NOMO-1 (cell line): ENCODE results near the gene STMN1.

Experiments
- DNase-seq, 2 experiments: peaks; one replicate each; lab custom pipeline; 2025; ENCODE audit not compliant: unreplicated experiment in 2 of 2; lab: John Stamatoyannopoulos, UW

STMN1 gene

DNA sequence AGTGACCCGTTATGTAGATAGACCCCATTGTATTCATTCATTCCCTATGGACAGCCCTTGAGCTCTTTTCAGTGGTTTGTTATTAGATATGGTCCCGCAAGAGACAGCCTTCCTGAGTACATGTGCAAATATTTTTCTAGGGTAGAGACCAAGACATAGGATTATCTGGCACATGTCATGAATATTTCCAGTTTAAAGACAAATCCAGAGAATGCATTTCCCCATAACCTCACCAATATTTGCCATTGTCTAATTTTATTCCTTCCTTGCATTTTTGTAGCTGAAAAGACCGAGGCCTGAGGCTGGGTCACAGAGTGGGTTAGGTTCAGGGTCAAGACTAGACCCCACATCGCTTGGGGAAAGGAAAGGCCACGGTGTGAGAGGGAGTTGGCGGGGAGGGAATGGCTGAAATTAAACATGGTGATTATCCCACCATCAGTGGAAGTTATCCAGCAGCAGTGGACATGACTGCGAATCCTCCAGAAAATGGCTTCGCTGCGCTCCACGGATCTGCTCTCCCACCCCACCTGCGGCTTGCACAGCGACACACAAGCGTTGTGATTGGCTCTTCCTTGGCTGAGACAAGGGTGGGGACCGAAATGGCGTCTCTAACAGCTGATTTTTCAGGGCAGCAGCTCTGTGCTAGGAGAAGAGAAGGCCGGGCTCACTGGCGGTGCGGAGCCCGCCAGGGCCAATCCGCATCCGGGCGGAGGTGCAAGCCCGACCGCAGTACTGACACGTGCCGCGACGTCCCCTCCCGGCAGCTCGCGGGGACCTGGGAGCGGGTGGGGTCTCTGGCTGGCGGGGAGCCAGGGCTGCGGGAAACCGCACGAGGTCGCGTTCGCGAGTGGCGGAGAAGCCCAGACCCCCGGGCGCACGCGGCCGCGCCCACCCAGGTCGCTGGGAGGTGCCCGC, 16.1 kb upstream of the STMN1 start:
- peak; percentile 48 to 76 for DNase-seq

DNA sequence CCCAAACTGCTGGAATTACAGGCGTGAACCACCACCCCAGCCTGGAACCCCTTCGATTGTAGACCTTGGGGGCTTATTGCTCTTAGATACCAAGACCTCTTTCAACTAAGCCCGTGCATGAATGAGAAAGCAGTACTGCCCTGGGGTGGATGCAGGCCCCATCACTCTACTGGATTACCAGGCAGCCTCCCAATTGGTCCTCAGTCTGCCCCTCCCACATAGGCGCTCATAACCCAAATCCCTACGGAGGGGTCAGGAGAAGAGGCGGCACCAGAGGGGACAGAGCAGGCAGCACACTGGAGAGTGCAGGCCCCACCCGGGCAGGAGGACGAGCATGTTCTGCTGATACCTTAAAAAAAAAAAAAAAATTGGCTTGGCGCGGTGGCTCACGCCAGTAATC, 12.4 kb upstream of the STMN1 start:
- DNase-seq: no peak

DNA sequence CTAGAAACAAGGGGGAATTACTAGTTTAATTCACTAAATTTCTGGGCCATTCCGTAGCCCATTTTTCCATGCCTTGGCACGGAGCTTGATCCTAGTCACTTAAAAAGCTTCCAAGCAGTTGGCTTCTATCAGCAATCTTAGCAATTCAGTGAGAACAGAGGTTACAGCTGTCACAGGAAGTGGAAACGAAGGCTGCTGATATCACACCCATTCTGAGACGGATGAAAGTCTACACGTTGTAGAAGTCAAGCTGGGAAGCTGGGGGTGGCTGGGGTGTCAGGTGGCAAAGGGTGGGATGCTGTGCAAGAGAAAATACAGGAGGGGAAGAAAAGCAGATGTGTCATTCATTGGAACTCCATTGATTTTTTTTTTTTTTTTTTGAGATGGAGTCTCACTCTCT, 11.8 kb upstream of the STMN1 start:
- DNase-seq: no peak

DNA sequence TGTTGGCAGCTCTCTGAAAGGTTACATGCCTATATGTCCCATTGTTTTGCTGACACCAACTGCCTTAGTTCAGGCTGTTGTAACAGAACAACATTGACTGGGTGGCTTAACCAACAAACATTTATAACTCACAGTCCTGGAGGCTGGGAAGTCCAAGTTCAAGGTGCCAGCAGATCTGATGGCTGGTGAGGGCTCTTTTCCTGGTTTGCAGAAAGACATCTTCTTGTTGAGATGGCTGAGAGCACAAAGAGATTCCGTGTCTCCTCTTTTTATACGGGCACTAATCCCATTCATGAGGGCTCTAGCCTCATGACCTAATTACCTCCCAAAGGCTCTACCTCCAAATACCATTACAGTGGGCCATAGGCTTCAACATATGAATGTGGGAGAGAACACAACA, 10.2 kb upstream of the STMN1 start:
- no peak for DNase-seq

DNA sequence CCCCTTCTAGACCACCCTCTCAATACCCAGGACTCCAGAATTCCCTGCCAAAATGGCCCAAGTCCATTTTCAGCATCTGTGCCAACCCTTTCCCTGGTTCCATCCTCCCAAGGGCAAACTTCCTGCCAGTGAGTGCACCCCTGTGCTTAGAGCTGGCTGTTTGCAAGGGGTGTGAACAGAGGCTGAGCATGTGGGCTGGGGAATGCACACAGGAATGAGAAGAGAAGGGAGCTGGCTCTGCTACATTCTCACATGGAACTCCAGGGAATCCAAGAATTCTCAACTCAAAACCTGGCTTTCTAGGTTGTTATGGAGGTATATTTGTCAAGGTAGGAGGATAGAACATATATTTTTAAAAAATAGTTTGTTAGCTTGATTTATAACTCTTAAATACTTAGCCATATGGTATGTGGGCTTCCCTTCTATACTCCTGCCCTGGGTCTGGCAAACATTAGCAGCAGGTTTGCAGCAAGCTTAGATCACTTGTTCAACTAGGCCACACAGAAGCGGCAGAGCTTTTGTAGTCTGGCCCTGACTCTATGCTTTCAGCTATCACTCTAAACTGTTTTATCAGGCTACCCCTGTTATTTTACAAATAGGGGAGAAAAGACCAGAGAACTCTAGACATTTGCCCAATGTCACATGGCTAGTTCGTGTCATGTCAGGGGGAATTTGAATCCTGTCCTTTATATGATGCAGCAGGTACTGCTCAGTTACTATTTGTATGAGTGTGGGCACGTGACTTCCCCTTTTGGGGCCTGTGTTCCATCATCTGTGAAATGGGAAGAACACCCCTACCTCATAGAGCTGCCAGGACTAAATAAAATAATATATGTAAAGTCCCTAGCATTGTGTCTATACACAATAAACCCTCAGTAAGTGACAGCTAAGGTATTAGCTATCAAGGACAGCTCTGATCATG, 8.1 kb upstream of the STMN1 start:
- DNase-seq: no peak

DNA sequence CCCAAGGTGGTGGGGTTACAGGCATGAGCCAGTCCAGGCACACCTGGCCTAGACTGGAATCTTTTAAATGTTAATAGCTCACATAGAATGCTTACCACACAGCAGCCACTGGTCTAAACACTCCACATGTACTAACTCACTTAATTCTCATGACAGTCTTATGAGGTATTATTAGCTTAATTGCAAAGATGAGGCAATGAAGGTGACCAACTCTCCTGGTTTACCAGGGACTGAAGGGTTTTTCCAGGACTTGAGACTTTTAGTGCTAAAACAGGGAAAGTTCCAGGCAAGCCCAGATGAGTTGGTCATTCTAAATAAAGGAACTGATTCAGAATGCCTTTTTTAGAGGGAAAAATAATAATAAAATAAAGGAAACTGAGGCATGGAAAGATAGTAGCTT, 7.0 kb upstream of the STMN1 start:
- no peak for DNase-seq

DNA sequence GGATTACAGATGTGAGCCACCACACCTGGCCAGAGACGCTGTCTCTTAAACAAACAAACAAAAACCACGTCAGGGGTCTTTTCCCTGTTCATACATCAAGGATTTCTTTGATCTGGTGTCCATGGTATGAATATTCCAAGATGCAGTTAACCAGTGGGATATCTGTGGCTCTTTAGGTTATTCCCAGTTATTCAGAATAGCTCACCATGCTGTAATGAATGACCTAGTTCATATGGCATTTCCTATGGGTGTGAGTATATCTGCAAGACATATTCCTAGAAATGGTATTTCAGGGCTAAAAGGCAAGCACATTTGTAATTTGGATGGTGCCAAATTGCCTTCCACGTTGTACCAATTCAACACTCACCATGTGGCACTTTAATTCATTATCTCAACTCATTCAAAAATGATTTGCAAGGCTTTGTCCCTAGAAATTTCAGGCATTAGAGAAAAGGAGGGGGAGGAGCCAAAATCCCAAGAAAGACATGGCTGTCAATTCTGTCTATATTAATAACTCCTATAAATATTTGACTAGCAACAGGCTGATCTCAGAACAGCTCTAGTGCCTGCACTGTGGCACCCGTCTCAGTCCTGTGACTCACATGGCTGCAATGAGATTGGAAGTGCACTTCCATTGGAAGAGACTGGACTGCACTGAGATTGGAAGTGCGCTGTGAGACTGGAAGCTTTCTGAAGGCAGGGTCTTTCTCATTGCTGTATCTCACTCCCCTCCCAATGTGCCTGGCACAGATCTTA, 6.0 kb upstream of the STMN1 start:
- DNase-seq: no peak

DNA sequence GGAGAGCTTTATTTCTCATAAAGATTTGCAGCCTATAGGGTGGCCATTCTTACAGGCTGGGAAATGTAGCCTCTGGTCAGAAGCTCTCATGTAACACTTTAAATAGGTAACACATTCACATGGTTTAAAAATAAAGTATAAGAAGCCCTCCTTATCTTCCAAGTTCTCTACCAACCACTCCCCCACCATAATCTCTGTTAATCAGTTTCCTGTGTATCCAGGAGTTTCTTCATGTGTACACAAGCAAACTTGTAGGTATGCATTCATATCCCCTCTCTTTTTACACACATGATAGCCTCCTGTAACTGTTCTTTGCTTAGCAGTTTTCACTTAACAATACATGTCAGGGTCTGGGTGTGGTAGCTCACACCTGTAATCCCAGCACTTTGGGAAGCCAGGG, 4.9 kb upstream of the STMN1 start:
- DNase-seq: no peak

DNA sequence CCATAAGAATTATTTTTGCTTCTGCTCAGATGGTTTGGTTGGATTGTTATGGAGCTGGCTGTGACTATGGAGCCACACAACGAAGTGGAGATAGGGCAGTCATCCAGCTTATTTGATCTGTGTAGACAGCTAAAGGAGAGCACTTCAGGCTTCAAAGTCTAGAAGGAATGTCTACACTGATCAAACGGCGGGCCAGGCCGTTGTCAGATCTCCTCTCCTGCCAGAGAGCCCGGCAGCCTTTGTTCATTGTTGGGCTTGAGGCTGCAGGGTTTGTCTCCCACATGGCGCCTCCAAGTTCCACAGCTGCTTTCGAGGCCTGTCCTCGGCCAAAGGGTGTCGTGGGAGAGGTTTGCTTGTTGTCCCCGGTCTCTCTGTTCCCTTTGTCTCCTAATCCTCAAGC, 2.8 kb upstream of the STMN1 start:
- DNase-seq: no peak

DNA sequence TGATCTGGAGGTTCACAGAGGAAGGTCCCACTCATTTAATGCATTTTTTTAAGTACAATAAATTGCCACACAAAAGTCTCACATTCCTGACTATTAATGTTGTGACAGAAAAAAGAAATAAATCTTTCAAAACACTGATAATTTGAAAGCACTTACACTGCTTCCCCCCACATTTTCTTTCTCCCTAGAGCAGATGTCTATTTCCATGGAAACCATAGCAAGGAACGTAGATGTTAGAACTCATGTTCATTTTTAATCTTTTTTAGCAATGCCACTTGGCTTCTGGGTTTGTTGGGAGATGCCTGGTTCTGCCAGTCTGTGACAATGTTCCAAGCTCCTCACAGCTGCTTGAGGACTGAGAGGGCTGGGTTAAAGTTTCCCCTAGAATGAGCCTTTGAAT, 1.9 kb upstream of the STMN1 start:
- DNase-seq: no peak

DNA sequence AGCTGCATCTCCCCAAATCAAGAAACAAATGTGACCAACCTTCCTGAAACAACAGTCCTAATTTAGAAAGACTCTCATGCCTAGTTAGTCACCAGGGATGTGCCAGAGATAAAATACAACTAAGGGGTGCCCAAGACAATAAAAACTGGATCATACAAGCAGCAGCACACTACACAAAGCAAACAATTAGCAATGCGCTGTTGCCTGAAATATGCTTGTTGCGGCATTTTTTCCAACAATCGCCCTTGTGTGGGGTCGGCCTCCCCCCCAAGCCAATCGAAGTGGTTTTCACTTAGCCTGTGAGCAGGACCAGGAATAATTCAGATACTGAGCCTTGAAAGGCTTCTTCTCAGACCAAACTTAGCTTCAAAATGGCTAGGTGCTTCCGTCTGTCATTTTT, 1.4 kb upstream of the STMN1 start:
- no peak for DNase-seq

DNA sequence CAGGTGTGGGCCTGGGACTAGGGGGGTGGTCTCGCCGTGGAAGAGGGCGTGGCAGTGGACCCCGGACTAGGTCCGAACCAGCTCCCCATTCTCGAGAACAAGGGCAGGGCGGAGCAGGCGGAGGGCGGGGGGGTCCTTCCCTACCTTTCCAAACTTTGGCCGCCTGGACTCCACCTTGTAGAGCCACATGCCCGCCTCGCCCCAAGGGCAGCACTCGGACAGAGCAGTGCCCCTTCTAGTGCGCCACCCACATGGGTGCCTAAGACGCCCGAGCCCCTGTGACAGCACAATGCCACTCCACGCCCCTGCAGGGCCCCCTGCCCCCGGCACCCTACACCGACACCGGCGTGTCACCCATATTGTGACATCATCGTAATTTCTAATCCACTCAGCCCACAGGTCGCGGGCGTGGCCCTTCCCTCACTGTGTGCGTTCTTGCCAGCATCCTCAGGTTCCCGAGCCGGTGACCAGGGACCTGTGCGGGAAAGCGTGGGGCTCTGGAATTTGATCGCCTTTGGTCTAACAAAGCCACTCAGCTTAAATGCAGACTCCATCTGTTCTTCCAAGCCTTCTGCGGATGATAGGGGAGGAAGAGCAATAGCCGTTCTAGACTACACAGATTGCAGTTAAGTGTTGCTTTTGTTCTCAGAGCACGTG, 553 bp upstream of the STMN1 start:
- no peak for DNase-seq

DNA sequence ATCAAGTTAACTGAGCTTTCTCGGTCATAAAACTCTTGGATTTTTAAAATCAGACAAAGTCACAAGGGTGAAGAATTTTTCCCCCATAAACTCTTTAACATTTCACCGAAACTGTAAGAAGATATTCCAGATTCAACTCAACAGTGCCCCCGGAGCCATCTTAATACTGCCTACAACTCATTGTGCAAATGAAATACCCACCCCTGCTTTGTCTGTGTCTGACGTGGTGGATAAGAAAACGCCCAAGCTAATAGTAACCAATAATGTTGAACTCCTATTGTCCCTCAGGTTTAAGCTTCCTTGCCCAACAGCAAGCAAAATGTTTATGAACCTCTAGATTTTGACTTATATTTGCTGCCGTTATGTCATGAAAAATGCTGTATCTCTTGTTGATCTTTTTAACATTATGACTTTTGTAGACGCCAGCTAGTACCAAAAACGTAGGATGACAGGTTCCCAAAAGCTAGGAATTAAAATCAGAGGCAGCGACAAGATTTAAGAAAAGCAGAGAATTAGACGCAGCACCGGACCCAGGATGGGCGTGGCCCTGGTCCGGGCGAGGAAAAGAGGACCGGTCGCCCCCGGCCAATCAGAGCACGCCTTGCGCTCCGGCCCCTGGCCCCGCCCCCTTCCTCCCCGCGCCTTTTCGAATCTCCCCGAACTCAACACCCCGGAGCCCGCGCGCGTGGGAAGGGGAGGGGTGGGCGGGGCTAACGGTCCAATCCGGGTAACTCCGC, 1.1 kb downstream of the STMN1 start:
- peak; percentile 77 to 92 for DNase-seq

DNA sequence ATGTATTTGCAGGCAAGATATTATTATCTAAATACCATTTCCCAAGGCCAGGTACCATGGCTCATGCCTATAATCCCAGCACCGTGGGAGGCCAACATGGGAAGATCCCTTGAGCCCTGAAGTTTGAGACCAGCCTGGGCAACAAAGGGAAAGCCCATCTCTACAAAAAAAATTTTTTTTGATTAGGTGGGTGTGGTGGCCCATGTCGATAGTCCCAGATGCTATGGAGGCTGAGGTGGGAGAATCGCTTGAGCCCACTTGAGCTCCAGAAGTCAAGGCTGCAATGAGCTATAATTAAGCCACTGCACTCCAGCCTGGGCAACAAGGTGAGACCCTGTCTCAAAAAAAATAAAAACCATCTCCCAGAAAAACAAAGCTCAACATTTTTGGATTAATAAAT, 2.2 kb downstream of the STMN1 start:
- DNase-seq: no peak

DNA sequence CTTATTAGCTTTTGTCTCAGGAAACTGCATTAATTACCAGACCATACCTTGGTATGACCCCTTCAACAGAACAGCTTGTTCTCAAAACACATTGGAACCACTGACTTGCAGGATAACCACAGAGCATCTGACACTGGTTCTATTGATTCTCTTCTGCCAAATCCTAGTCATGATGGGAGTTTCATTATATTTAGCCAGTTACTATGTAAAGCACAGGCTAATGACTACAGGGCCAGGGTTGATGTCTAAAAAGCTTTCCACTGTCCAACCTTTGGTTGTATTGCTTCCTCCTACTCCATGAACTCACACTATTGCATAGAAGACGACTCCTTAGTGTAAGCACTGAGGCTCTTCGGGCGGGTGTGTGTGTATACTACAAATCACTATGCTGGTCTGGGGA, 3.8 kb downstream of the STMN1 start:
- DNase-seq: no peak

DNA sequence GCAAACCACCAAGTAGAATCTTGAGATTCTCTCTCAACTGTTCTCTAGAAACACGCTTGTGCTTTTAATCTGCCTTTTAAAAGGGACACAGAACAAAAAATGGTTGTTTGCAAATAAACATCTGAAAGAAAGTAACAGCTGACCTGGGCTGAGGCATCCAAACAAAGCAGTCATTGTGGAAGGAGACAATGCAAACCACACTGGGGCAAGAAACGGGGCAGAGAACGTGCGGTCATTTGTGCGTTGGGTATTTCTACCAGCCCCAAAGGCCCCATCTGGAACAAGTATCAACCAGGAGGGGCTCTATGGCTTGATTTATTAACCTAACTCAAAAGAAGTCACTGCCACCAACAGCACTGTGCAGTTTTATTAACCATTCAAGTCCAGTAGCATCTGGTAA, 6.0 kb downstream of the STMN1 start:
- DNase-seq: no peak

DNA sequence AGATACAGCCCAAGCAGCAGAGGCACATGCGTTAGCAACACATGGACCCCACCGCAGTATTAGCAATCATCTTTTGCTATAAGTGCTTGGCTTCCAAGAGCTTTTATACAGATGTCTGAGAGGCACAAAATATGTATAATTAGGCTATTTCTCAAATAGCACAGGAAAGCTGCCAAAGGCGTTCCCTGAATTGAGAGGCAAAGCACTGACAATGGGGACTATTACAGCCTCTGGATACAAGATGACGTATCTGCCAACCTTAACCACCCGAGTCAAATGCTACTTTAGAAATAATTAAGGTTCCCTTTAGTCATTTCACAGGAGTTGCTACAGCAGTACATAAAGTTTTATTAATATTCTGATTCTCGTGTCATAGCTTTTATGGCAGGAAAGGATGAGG, 6.4 kb downstream of the STMN1 start:
- DNase-seq: no peak

DNA sequence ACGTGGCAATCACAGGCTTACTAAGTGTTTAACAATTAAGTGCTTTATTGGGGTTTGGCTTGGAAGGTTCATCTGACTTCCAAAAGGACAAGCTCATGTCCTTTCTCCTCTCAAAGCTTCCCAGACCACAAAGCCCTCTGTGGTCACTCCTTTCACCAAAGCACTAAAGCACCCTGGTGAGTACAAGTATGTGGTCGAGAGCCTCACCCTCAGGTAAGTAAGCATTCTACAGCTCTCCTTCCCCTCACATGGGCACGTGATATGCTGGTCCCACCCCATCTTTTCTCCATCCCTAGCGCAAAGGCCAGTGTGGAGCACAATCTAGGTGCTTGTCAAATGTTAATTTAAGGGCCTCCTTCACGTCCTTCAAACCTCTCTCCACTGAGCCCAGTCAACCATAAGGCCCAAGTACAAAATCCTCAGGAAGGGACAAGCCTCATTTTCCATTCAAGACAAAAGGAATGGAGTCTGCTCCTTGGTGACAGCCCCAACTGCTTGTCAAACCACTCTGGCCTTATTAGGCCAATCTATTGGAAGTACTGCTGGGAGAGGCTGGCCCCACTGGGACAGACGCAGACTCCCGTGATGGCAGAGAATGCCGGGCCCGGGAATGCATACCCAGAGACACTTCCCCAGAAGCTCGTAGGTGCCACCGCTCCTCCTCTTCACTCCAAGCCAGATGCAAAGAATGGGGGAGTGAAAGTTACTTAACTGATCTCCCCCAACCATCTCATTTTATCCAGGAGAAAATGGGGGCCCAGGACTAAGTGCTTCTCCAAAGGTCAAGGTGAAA, 7.8 kb downstream of the STMN1 start:
- DNase-seq: no peak

DNA sequence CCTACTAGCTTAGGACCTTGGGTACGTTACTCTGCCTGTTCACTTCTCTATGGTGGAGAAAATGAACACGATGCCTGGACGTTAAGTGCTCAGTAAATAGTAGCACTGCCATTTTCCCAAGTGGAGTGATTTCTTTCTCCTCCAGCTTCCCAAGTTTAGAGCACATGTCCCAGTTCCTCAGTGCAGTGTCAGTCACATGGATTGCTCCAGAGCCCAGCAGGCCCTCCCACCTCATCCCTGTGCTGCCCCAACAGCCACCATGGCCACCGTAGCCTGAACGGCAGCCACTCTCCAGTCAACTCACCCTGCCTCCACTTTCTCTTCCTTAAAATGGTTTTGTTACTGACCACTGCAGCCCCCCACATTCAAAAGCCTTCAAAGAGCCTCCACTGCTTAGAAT, 8.5 kb downstream of the STMN1 start:
- no peak for DNase-seq
